GM19035 (cell line): ENCODE data around the gene UMAD1.
"Not testable (repeated sequence)": the region's sequence is repeated elsewhere in the genome, so short reads cannot be mapped to it uniquely, and the experiment has no call there.

ENCODE experiments used
- ATAC-seq: cut with Tn5 transposase; IDR thresholded peaks from one replicate; pipeline ENCODE4 v1.9.1; 2021; ENCODE audit not compliant: unreplicated experiment

The UMAD1 gene

DNA sequence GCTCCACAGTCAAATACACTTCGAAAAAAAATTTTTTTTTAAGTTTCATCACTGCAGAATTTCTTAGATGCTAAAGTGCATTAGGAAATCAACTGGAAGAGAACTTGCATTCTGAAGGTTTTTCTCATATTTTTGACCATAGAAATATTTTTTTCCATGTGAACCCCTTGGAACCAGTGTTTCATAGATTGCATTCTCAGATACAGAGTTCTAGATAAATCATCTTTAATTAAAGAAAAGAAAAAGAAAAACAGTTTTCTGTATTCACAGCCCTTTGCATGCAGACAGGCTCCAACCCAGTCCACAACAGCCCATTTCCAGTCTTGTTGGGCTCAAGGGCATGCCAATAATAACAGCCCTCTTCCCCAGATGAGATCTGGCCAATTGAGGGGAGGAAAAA is 153.4 kb downstream of the UMAD1 start:
- no peak for ATAC-seq

DNA sequence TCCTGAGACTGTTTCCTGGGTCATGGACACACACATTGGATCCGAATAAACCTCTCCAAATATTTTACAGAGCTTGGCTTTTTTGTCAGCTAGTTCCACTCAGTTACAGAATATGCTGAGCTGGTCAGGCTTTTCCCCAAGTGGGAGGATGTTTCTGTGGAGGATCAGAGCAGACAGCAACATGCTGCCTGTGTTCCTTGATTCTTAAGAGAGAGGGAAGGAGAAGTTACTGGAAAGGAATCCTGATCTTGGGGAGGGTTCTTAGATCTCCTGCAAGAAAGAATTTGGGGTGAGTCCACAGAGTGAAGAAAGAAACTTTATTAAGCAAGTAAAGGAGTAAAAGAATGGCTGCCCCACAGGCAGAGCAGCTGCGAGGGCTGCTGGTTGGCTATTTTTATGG is 154.7 kb downstream of the UMAD1 start:
- ATAC-seq, result no peak

DNA sequence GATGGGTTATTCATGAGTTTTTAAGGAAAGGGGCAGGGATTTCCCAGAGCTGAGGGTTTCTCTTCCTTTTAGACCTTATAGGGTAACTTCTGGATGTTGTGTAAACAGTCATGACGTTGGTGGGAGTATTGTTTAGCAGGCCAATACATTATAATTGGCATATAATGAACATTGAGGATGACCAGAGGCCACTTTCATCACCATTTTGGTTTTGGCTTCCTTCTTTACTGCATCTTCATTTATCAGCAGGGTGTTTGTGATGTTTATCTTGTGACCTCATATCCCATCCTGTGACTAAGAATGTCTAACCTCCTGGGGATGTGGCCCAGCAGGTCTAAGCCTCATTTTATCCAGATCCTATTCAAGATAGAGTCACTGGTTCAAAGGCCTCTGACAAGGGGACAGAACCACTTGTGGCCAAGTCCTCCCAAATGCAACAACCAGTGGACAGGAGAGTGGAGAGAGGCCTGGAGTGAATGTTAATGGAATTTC is 155.1 kb downstream of the UMAD1 start:
- ATAC-seq, result no peak

DNA sequence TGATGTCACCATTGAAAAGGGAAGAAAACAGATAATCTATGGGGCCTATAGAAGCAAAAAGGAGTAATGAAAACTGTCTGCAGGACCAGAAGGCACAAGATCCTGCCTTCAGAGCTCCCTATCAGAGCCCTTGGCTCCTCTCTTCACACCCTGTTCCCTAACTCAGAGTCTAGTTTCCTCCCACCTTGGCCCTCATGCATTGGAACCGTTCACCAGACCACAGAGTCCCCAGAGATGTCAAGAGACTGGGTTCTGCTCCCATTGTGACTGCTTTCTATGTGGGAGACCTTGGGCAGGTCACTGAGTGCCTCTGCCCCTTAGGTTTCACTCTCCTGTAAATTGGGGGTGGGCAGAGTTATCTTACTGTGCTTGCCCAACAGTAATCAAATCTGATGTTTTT is 158.0 kb downstream of the UMAD1 start:
- ATAC-seq, result no peak

DNA sequence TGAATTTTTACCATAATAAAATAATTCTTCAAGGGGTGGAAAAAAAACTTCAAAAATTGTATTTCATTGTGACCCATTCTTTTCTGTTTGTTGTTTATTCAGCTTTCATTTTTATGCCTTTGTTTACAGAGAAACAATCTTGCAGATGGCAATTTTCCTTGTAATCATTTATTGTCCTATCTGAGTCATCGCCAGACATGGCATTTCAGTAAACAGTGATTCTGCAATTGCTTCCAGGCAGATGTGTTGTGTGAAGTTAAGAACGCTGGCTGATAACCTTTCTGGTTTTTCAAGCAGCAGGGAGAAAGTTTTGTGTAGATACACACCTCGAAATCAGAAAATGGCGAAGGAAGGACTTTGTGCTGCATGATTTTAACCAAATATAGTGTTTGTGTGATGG is 158.6 kb downstream of the UMAD1 start:
- no peak for ATAC-seq

DNA sequence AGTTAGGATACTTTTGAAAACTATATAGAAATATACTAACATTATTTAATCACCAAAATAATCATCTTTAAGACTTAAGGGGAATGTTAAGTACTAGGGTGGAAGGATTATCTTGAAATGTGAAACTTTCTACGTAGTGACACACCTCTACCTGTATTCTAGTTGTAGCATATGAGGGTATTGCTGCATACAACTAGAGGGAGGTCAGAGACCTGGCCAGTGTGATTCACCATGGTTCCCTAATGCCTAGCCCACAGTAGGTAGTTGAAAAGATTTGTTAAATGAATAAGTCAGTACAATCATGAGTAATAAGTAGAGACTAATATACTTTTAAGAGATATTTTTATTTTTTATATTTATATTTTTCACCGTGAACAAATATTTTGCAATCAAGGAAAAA is 162.0 kb downstream of the UMAD1 start:
- ATAC-seq, result no peak

DNA sequence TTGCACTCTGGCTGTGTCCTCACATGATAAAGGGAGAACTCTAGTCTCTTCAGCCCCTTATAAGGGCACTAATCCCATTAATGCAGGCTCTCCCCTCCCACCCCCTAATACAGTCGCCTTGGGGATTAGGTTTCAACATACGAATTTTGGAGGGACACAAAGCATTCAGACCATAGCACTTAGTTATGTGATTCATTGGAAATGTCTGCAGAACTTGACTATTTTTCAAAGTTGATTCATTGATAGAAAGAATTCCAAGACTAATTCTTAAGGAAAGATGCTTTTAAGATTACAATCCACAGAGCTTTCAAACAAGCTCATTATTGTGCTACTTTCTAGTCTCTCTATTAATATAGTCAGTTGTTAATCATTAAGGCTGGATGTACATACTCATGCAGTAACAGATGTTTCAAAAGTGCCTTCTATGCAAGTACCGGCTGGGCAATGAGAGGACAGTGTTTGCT is 163.2 kb downstream of the UMAD1 start:
- ATAC-seq, result no peak

DNA sequence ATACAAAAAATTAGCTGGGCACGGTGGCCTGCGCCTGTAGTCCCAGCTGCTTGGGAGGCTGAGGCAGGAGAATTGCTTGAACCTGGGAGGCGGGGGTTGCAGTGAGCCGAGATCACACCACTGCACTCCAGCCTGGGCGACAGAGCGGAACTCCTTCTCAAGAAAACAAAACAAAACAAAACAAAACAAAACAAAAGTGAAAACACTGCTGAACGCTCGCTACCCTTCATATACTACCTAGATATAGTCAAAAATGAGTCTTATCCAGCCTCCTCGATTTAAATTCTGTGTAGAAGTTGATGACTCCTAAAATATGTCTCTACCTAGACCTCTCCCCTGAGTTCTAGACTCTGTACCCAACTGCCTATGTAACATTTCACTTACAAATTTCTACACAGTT is 164.3 kb downstream of the UMAD1 start:
- not testable (repeated sequence) for ATAC-seq

DNA sequence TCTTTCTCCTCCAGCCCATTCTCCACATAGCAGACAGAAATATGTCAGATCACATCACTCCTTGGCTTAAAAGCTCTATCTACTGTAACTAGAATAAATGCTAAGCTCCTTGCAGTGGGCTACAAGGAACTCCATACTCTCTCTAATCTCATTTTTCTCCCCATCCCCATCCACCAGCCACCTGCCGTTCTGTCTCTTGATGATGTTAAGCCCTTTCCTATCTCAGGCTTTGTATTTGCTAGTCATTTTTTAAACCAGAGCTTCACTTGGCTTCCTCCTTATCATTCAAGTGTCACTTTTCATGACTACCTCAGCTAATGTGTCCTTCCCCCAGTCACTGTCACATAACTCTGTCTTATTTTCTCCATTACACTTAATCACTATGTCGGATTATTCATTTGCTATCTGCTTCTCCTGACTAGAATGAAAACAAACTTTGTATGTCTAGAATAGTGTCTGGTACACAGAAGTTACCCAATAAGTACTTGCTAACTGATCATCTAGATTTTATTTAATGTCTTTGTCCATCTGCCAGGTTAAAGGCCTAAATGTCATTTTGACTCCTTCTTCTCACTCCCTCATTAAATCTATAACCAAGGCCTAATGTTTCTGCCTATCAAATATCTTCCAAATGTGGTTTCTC is 165.1 kb downstream of the UMAD1 start:
- ATAC-seq, result no peak

DNA sequence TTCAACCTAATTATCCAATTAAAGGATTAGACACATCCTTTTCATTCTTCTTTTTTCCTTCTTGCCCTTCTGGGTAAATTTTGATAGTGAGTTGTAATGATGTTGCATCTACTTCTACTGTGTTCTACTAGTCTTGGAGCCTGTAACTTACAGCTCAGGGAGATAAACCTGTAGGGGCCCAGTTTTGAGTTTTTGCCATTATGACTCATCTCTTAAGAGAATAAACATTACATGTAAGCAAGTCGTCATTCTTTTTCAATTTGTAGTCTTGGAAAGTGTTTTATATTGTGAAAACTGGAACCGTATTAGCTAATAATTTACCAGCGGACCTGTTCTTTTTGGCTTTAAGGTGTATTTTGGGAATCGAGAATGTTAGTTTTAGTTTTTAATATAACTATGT is 167.6 kb downstream of the UMAD1 start:
- ATAC-seq, result no peak

DNA sequence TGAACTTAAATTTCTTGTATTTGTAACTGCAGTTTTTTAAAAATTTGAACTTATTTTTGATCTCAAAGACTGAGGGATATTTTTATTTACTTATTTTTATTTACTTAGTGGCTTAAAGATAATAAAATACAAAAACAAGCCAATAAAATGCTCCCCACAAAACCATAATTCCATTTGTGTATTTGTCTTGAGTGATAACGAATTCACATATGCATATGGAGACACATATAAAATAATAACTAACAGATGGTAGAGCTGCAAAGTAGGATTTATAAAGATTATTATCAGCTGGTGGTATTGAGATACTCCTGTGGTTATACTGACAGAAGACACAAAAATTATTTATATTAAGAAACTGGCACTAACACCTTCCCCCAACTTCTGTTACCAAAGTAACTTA is 168.1 kb downstream of the UMAD1 start:
- no peak for ATAC-seq

DNA sequence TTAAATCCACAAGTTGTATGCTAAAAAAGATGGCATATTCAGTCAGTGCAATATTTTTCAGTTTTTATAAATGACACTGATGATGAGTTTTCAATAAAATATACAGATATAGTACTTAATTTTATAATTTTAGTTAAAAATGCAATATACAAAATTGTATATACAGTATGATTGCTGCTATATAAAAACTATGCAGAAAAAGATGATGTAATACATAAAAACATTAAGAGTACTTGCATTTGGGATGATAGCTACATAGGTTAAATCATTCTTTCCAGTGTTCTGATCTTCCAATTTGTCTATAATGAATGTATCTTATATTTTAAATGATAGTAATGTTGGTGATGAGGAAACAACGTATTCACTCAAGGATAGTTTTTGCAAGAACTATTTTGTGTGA is 169.8 kb downstream of the UMAD1 start:
- no peak for ATAC-seq

DNA sequence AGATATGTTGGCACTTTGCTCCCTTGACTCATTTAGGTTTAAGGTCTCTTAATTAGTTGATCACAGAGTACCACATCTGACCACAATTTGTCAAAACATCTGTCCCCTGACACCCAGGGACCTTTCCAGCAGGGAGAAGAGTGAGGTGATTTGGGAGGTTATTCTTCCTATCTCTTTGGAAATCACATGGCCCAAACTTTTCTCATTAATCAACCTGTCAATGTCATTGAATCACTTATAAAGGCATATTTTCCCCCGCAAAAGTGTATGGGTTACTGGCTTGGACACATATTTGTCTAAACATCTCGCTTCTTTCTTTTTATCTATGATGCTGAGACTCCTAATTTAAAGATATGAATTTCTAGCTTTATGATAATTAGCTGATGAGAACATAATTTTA is 170.3 kb downstream of the UMAD1 start:
- ATAC-seq, result no peak

DNA sequence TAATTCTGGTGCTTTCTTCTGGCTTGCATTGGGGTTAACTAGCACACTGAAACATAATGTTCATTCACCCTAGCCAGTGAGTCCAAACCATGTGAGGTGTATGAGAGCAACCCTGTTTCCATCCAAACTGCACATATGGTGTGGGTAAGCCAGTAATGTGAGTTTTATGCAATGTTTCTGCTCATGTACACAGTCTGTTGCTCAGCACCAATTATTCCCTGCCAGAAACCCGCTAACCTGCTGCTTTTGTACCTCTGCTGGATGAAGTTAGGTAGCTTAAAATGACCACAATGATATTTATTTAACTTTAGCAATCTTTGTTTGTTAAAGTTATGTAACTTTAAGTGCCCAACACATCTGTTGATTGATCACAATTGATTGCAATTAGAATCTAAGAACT is 171.6 kb downstream of the UMAD1 start:
- no peak for ATAC-seq

DNA sequence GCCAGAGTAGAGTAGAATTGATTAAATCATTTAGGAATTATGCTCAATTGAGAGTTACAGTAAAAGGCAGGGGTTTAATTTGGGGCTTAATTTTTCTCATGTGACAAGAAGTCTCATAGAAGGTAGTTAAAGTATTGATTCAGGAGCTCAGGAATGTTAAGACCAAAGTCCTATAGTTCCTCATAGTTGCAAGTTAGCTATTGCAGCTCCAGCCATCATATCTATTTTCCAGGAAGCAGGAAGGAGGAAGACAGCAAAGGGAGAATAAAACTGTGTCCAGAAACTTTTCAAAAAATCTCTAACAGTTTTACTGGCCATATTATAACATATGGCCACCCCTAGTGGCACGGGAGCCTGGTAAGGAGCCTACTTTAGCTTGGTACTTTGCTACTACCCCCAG is 174.8 kb downstream of the UMAD1 start:
- no peak for ATAC-seq

DNA sequence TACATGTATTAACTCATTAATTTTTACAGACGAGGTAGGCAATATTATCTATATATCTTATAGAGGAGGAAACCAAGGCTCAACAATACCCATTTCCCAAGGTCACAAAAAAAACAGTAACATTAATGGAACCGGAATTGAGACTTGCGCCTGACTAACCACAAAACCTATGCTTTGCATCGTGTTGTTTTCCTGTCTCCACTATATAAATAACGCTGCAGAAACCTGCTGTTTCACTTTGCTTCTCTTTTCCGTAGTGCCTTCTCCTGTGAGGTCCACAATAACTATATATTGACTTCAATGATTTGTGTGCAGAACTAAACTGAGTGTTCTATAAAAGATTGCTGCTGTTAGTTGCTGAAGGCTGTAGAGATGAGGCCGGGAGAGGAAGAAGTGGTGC is 175.5 kb downstream of the UMAD1 start:
- peak; percentile 48 for ATAC-seq

DNA sequence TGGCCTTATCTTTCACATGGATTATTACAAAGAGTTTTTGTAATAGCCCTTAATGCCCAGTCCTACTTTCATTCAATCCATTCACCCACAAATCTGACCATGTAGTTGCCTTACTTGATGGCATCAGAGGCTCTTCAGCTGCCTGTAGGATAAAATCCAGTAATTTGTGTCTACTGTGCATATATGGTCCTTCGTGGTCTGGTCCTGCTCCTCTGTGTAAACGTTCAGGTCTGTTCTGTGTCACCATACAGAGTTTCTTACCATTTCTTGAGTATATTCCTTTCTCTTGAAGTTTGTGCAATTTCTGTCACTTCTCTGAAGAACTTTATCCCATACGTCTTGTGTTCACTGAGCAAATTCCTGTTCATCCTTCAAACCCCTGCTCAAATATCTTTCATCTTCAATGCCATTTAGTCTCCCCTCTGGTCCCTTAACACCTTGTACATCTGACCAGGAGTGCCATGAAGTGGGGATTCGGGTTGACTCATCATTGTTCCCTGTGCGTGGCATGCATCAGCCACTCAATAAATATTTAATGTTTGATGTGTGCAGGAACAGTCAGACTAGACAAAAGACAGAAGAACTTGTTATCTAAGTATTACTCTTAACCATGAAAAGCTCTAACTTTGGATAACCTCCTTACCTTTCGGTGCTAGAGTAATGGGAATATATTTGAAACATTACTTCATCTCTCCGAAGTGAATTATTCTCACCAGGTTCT is 176.4 kb downstream of the UMAD1 start:
- no peak for ATAC-seq

DNA sequence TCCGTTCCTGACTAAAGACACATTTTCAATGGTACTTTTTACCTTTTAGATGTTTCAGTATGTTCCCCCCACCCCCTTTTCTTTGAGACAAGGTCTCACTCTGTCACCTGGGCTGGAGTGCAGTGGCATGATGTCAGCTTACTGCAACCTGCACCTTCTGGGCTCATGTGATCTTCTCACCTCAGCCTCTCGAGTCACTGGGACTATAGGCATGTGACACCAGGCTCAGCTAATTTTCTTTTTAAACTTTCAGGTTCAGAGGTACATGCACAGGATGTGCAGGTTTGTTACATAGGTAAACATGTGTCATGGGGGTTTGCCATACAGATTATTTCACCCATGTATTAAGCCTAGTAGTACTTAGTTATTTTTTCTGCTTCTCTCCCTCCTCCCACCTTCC is 177.2 kb downstream of the UMAD1 start:
- ATAC-seq, result no peak

DNA sequence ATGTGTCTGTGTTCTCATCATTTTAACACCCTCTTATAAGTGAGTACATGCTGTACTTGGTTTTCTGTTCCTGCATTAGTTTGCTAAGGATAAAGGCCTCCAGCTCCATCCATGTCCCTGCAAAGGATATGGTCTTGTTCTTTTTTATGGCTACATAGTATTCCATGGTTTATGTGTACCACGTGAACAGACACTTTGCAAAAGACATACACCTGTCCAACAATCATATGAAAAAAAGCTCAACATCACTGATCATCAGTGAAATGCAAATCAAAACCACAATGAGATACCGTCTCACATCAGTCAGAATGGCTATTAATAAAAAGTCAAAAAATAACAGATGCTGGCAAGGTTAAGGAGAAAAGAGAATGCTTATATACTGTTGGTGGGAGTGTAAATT is 177.6 kb downstream of the UMAD1 start:
- not testable (repeated sequence) for ATAC-seq

DNA sequence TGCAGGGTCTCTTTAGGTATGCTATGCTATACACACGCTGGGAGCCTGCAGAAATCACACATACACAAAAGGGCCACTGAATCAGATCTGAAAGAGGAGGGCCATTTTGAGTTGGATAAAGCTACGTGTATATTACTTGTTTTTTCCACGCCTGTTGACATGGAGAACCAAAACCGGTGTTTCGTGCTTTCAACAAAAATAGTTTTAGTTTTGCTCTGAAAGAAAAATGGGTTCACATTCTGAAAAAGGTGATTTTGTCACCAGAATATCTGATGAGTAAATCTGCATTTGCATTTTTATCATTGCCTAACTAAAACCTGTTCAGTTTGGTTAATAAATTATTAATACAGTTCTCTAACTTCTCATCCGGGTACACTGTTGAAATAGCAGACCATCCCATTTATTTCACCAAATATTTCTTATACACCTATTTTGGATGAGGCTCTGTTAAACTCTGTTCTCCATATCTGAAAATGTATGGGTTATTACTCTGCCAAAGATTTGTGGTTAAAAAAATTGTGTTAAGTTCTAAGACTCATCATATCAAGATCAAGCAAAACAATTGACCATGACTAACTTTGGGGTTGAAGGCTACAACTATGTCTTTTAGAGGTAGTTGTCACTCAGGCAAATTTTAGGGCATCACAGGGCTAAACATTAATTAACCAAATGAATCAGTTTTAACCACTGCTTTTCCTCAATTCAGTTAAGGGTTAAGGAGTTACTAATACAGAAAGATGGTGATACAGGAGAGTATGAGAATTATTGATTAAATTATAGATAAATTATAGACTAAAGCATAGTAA is 179.1 kb downstream of the UMAD1 start:
- ATAC-seq, result peak; percentile 36

DNA sequence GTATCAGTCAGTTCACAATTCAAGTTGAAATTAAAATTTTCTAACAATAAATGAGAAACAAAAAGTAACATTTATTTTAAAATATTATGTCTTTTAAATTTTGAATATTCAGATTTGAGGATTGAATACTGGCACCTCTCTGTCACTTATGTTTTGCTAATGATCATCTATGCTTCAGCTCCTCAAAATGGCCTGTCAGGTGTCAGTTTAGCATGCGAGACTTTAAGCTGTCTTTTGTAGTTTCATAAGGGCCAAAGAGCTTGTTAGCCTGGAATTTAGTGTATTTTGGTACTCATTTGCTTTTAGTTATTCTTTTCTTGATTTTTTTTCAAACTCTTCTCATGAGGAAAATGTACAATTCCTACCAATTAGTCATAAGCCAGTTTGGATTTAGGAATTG is 179.9 kb downstream of the UMAD1 start:
- ATAC-seq, result no peak

DNA sequence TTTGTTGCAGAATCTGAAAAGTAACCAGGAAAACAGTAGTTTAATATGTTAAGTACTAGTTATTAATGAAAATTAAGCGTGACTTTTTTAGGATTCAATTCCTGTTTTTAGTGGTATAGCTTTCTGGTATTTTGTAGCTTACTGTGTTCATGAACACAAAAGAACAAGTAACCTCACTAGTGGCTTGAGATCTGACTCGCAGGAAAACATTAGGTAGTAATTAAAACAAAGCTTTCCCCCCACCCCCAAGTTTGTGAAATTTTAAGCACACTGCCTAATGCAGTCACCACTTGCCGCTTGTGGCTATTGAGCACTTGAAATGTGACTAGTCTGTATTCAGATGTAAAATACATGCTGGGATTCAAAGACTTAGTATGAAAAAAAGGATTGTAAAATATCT is 180.4 kb downstream of the UMAD1 start:
- peak; percentile 34 for ATAC-seq
